ENCODE results near the gene LCE7A.

LCE7A gene

GRCh38 chr1:152861374-152861773 is 1.6 kb downstream of the LCE7A start:
- H3K9me3 Mint-ChIP-seq, result peaks cover 5% of the 10 kb centered on the region
- H3K36me3 Mint-ChIP-seq (ENCODE audit: low read depth), result no peaks in the 10 kb centered on the region
- no peaks in the 10 kb centered on the region for H3K27me3 Mint-ChIP-seq (ENCODE audit: low read depth)
- no peaks in the 10 kb centered on the region for H3K4me1 Mint-ChIP-seq
- no peak overlapping the region for H3K4me3 Mint-ChIP-seq
- H3K27ac Mint-ChIP-seq, result no peak overlapping the region
- TF ChIP-seq CTCF (IDR thresholded peaks at IDR 0.05; ENCODE audit: unreplicated experiment in 3 of 3), result no peak

GRCh38 chr1:152864443-152864842 is 4.6 kb downstream of the LCE7A start:
- no peak overlapping the region for H3K4me3 Mint-ChIP-seq
- H3K4me1 Mint-ChIP-seq, result no peaks in the 10 kb centered on the region
- H3K27ac Mint-ChIP-seq, result no peak overlapping the region
- peaks cover 3% of the 10 kb centered on the region for H3K9me3 Mint-ChIP-seq
- H3K27me3 Mint-ChIP-seq (ENCODE audit: low read depth), result no peaks in the 10 kb centered on the region
- TF ChIP-seq CTCF (IDR thresholded peaks at IDR 0.05; ENCODE audit: unreplicated experiment in 3 of 3), result no peak
- H3K36me3 Mint-ChIP-seq (ENCODE audit: low read depth), result no peaks in the 10 kb centered on the region

- no peaks in the 10 kb centered on the region for H3K27me3 Mint-ChIP-seq (ENCODE audit: low read depth)
- TF ChIP-seq CTCF (IDR thresholded peaks at IDR 0.05; ENCODE audit: unreplicated experiment in 3 of 3), result no peak
- no peaks in the 10 kb centered on the region for H3K4me1 Mint-ChIP-seq
- H3K27ac Mint-ChIP-seq, result no peak overlapping the region
- no peaks in the 10 kb centered on the region for H3K9me3 Mint-ChIP-seq
- no peak overlapping the region for H3K4me3 Mint-ChIP-seq
- no peaks in the 10 kb centered on the region for H3K36me3 Mint-ChIP-seq (ENCODE audit: low read depth)
These were observed 6.5 kb downstream of the LCE7A start for GRCh38 chr1:152866321-152866720.

- Mint-ChIP-seq H3K4me1 (no peaks in the 10 kb centered on the region), H3K27ac (no peak overlapping the region), H3K36me3 (ENCODE audit: low read depth) (no peaks in the 10 kb centered on the region), H3K4me3 (no peak overlapping the region), H3K9me3 (no peaks in the 10 kb centered on the region), H3K27me3 (ENCODE audit: low read depth) (no peaks in the 10 kb centered on the region)
- peak; percentile 61 to 67 (median 63) for TF ChIP-seq CTCF (IDR thresholded peaks at IDR 0.05; ENCODE audit: unreplicated experiment in 3 of 3)
These were observed 10.1 kb downstream of the LCE7A start for GRCh38 chr1:152869808-152870419.

GRCh38 chr1:152870831-152871730 is 11.3 kb downstream of the LCE7A start:
- no peak overlapping the region for H3K4me3 Mint-ChIP-seq
- no peaks in the 10 kb centered on the region for H3K4me1 Mint-ChIP-seq
- TF ChIP-seq CTCF (IDR thresholded peaks at IDR 0.05; ENCODE audit: unreplicated experiment in 3 of 3), result peak; percentile 11 to 43 (median 35)
- H3K27ac Mint-ChIP-seq, result no peak overlapping the region
- H3K9me3 Mint-ChIP-seq, result no peaks in the 10 kb centered on the region
- no peaks in the 10 kb centered on the region for H3K27me3 Mint-ChIP-seq (ENCODE audit: low read depth)
- no peaks in the 10 kb centered on the region for H3K36me3 Mint-ChIP-seq (ENCODE audit: low read depth)
